Heart left ventricle (tissue), 13 donors: ENCODE data around the gene NIPAL3.

Source experiments
- CTCF ChIP-seq, 12 donors: fragments of 200-600 bp; sonication (generic) in 4 of 12; IDR thresholded peaks; one replicate each; pipeline versions ENCODE4 v1.5.0 to v1.8.0; 2018 to 2022; ENCODE audit warnings: antibody characterized with exemption in 12 of 12, mild to moderate bottlenecking in 5 of 12
- POLR2A ChIP-seq, 2 donors: fragments of 450-650 bp; IDR thresholded peaks; one replicate each; pipeline ENCODE4 v1.6.1; 2017; ENCODE audit warnings: antibody characterized with exemption in 2 of 2, mild to moderate bottlenecking in 2 of 2, moderate library complexity in 2 of 2
- donor health status: ischemic (EF 13 %, LVEDD 7.1; RV severe dilation, severe dysfunction).
- donor health status: DM: no; HTN: yes; CAD: no.
- donor health status: DM: no; HTN: no; CAD: no.
- donor health status: ischemic (EF 25% LVEDD 6.9; RV normal size, moderate dysfunction).
- donor health status: ischemic (EF 25% LVEDD 5.7; RV mildly dilated, moderate dysfunction).
- donor health status: ischemic (EF 35%, LVEDD 5.7; RV mildly dilated, moderate dysfunction).
- donor health status: nonischemic (EF 11% LVEDD 7.7; RV severe dilation, severe dysfunction).
- donor health status: DM: yes; HTN: yes; CAD: no.
- donor health status: PGD.
- donor health status: ischemic (EF 29% LVEDD 5.4; RV normal size, mild dysfunction).
- donor health status: nonischemic (EF 23%, LVEDD 6.1; RV moderate dilation, normal function).

- no peak for TF ChIP-seq CTCF (IDR thresholded peaks at IDR 0.05)
- TF ChIP-seq POLR2A (IDR thresholded peaks at IDR 0.05), result no peak
Measured at GRCh38 chr1:24502065-24502708, 86.6 kb downstream of the NIPAL3 start.
